Activated CD4-positive, CD25-positive, alpha-beta regulatory T cell treated with anti-CD3 and anti-CD28 coated beads, Interleukin-2, amount 50 U/mL, for 24 hours (primary cell): ENCODE results near the gene NLK.

Source experiments
- ATAC-seq, 2 donors: fragments of 150-1000 bp; cut with Tn5 transposase; one replicate each; pipeline ENCODE4 v1.10.0; 2021; ENCODE audit warnings: mild to moderate bottlenecking in 1 of 2, moderate library complexity in 1 of 2

NLK gene

DNA sequence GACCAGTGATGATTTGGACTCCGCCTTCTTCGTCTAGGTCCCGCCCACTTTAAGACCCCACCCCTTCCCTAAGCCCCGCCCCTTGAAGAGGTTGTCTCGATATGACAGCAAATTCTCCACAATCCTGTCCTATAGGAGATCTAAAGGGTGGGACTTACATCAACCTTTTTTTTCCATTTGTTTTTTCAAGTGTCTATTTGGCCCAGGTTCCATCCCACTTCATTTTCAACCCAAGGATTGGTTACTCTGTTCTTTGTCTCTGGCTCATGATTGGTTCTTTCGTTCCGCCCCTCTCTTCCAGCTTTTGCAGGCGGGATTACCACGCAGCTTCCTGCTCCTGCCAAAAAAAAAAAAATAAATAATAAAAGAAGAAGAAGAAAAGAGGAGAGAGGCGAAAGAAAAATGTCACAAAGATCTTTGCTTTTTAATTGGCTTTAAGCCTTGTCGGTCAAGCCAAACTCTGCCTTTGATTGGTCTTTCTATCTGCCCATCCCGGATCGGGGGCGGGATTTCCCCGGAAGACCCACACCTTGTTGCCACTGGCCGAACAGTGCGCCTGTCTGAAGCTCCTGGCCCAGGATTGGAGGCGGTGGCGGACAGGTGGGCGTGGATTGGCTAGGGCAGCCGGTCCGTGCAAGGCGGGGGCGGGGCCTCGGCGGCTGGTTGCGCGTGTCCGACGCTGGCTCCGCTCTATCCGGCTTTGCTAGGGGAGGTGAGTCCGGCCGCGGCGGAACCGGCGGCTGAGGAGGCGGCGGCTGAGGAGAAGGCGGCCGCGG is 1.2 kb upstream of the NLK start:
- peak; percentile 94 to 95 for ATAC-seq

DNA sequence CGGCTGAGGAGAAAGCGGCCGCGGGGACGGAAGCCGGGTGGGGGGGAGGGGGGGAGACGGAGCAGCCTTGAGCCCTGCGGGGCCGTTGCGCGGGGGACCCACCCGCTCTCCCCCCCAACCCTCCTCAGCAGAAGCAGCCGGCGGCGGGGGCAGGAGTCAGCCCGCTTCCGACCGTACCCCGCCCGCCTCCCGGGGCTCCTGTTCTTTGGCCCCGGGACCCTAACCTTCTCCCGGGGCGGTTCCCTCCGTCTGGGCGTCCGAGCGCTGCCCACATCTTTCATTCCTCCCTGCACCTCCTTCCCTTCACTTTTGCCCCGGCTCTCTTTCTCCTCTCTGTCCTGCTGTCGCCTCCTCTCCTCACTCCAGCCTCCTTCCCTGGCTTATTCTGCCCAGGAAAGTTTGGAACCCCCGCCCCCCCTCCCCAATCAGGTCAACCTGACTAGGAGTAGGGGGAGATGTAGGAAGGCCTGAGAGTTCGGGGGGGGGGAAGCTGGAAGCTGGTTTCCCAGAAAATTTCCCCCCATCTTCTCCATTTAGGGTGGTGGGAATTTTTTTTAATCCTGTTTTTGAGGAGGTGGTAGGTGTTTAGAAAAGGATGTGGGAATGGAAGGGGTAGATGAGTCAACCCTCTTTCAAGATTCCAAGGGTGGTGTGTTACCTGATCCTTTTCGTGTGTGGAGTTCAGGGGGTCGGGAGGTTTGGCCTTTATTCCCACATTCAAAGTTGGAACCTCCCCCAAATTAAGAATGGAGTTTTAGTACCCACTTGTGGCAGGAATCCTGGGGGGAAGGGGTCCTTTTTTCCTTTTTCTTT is 427 bp upstream of the NLK start:
- peak; percentile 4 to 7 for ATAC-seq

DNA sequence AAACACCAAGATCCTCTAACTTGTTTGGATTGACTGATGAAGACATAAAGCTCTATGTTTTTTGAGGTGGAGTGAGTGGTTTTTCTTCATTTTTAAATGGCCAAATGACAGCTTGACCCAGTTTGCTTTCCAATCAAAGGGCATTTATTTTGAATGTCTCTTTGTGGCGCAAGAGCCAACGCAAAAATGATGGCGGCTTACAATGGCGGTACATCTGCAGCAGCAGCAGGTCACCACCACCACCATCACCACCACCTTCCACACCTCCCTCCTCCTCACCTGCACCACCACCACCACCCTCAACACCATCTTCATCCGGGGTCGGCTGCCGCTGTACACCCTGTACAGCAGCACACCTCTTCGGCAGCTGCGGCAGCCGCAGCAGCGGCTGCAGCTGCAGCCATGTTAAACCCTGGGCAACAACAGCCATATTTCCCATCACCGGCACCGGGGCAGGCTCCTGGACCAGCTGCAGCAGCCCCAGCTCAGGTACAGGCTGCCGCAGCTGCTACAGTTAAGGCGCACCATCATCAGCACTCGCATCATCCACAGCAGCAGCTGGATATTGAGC is 329 bp downstream of the NLK start:
- ATAC-seq, result no peak

DNA sequence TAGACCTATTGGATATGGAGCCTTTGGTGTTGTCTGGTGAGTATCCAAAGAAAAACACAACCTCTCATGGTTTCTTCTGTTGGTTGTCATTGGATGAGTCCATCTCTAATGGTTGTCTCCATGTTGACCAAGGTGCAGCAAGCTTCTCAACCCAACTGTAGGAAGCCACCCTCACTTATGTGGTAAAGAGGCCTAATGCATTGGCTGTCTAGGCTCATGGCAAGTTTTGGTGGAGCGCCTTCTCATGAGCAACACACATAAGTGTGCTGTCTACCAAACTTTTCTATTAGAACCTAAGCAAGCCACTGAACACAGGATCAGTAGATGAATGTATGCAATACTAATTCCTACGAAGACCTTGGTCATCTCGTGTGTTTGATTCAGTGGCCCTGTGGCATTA is 819 bp downstream of the NLK start:
- no peak for ATAC-seq

DNA sequence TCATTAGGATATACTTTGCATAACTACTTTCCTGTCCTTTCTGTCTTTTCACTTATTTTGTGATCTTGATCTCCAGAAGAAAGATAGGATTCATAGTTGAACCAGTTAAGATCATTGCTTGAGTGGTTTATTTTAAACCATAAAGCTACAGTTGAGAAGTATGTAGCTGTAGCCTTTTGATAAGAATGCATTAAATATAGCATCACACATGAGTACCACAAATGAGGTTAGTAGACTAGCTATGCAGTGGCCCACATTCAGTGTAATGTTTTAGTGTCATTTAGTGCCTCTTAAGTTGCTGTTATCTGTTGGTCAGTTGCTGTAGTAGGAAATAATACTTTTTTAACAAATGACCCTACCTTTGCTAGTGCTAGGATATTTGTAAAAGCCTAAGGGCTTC is 1.3 kb downstream of the NLK start:
- no peak for ATAC-seq

DNA sequence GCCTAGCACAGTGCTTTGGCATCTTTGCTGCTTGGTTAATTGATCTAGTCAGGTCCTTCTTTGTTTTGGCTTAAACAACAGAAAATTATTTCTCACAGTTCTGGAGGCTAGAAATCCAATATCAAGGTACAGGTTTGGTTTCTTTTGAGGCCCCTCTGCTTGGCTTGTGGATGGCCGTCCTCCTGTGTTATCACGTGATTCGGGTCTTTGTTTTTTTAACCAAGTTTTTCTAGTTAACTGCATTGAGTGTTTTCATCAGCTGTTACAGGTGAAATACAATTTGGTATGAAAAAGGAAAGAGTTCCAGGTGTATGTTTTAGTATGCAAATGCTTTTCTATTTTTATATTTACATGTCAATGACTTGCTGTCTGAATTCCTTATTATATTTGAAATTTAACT is 2.8 kb downstream of the NLK start:
- no peak for ATAC-seq

DNA sequence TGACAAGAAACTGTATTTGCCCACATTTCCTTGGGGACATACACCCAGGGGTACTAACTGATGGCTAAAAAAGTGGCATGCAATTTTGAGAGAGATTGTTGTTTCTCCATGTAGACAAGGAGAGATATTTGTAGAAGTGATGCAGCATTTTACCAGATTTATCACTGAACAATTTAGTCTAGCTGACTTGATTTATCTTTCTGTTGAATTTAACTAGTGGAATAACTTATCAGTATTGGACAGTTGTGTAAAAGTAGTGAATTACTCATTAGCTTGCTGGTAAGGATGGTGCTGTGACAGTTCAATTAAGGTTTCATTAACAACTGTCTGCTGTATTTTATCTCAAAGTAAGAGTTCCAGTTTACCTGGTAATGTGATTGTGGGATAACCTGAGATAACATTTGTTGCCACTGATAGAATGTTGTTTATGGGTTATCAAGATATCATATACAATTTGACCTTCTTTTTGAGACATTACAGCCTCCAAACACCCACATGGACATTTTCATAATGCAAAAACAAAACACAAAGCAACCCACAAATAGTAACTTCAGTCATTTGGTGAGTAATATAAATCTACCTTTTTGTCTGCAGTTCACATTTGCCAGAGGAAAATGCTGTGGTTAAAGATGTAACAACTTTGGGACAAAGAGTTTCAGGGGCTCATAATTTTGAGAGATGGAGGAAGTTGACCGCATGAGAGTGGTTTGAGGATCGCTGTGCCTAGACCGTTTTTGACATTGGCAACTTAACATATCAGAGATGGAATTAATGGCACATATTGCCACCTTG is 3.8 kb downstream of the NLK start:
- ATAC-seq, result no peak

DNA sequence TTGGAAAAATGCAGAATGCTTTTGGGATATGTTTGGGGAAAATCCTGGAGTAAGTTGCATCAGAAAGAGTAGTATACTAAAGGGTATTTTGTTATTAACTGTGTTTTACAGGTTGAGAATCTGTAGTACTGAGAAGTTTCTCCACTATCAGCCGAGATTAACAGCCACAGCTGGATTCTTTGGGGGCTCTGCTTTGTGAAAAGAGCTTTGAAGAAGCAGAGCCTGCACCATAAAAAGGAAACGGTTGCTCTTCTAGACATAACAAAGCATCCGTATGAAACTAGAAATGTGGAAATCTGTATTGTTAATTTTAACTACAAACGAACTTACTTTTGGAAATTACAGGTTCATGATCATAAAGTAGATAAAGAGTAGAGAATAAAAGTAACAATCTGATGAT is 5.3 kb downstream of the NLK start:
- no peak for ATAC-seq

DNA sequence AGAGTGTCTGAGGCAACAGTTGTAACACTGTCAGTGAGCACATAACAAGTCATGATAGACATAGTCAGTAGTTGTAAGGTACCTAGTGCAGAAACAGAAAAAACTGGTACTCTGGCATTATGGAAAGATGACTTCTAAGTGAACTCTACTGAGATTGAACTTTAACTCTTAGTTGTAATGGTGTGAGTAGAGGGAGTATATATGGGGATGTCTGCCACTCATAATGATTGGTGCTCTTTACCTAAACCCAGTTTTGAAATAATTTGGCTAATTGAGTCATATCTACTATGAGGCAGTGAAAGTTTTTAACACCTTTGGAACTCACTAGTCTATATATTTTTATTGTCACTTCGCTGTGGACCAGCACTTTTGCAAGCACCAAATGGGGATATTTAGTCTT is 6.6 kb downstream of the NLK start:
- ATAC-seq, result peak; percentile 25 to 28

DNA sequence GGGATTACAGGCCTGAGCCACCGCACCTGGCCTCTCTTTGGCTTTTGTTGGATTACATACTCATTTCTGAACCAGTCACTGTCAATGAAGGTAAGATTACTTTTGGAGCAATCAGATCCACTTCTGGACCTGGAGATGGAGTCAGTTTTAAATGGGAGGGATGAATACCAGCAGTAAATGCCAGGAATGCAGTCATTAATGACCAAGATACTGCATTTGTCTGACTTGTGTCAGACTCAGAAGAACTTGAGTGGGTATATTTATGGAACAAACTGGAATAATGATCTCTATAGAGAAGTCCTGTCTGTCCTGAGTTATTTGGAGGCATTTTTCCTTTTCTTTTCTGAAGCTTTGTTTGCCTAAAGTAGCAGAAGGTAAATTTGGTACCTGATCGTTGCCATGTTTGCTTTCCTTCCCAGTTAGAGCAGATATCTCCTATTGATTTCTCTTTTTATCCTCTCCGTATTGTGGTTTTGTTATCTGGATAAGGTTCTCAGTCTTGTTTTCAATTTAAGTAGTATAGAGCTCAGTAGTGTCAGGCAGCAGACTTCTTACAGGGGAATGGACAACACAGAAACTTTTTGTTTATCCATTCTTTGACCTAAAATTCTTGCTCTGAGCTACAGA is 10.7 kb downstream of the NLK start:
- no peak for ATAC-seq

DNA sequence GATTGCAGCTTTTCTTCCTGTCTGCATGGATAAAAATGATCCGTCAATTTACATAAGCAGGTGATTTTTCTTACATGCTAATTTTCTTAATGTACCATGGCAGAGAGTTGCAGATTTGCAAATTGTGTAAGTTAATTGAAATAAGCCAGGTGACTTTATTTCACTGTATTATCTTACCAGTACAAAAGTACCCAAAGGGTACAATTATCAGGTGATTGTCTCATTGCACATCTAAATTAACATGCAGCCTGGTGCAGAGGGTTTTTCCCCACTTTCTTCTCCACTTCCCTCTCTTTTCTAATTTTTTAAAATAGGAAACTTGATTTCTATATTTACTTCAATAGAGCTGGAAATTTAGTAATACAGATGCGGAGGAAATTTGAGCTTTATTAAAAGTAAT is 11.2 kb downstream of the NLK start:
- ATAC-seq, result no peak

DNA sequence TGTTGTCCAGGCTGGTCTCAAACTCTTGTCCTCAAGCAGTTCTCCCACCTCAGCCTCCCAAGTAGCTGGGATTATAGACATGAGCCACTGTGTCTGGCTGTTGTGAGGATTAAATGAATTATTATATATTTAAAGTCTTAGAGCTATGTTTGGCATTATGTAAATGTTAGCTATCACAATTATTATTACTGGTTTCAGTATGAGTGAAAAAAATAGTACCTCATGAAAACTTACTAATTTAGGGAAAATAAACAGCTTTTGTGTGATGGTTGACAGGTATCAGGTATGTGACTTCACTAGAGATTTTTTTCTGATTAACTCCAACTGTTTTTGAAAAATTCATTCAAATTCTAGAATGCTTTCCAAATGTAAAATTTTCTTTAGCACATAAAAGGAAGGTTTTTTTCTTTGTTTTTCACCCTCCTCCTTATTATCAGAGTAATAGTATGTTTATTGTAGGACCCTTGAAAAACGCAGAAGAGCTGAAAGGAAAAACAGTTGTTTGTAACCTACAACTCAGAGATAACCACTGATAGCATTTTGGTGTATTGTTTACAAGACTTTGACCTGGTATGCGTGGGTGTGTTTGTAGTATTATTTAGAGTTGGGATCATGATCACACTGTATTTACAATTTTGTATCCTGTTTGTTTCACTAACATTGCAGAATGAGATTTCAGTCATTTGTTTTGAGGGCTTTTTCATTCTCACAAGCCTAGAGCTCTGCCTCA is 13.2 kb downstream of the NLK start:
- peak; percentile 18 to 31 for ATAC-seq

DNA sequence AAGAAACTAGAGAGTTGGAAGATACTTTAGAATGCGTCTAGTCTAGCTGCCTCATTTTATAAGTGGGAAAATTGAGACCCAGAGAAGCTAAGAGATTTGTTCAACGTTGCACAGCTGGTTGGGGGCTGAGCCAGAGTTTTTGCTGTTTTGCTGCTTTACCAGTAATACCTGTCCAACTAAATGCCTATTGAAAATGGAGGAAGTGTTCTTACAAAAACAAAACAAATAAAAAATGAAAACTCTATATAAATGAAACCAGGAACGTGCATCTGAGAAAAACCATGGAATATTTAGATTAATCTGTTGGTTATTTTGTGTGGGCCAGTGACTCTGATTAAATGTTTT is 13.8 kb downstream of the NLK start:
- no peak for ATAC-seq

DNA sequence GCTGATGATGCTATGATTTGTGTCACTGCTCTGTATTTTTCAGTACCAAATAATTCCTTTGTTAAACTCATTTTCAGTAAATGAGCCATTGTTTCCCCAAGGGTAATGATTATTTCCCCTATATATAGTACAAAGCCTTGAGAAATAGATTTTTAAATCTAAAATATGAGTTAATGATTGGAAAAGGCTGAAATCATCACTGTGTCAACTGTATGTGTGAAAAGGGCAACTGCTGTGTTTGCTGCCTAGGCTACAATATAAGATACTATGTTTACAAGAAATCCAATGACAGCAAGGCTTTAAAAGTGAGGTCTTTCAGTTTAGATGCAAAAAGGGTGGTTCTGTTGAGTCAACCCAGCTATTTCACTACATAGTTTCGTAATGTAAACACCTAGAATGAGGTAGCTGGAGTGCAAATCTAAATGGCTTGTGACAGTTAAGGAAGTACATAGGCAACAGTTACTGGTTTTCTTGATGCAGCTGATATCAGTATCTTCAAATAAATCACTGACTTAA is 15.3 kb downstream of the NLK start:
- peak; percentile 77 to 83 for ATAC-seq

DNA sequence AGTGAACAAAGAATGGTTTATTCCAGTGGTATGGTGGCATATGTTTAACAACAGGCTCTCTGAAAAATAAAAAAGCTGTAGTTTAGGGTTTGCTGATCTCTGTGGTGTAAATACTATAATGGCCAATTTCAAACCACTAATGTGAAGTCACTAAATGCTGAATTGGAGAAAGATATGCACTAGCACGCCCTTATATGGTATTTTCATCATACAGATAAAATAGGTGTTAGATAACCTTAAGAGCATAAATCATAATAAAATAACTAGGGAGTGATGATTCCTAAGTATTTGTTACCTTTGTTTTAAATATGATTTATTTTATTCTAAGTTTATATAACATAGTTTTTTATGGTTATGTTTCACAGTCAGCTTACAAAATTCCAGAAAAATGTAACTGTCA is 17.2 kb downstream of the NLK start:
- ATAC-seq, result no peak

DNA sequence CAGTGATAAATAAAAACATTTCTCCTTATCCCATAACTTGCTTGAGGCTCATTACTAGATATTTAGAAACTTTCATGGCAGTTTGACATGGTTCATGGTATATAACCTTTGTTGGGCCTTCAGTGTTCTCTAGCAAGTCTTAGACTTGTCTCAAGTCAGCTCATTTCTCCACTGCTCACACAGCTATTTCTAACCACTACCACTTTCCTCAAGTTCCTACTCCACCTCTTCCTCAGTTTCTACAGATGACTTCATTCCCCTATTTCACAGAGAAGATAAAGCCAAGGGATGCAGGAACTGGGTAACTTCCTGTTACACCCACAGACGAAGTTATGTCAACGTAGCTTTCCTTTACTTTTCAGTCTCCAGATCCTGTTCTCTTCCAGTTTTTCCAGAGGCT is 23.2 kb downstream of the NLK start:
- no peak for ATAC-seq

DNA sequence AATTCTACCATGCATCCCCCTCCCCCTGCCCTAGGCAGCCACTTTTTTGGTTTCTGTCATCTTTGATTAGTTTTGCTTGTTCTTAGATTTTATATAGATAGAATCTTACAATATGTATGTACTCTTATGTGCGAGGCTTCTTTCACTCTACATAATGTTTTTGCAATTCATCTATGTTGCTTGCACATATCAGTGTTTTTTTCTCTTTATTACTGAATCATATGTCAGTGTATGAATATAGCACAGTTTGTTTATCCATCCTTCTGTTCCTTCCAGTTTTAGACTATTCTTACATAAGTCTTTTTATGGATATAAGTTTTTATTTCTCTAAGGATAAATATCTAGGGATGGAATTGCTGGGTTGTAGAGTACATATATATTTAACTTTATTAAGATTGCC is 26.6 kb downstream of the NLK start:
- ATAC-seq, result no peak

DNA sequence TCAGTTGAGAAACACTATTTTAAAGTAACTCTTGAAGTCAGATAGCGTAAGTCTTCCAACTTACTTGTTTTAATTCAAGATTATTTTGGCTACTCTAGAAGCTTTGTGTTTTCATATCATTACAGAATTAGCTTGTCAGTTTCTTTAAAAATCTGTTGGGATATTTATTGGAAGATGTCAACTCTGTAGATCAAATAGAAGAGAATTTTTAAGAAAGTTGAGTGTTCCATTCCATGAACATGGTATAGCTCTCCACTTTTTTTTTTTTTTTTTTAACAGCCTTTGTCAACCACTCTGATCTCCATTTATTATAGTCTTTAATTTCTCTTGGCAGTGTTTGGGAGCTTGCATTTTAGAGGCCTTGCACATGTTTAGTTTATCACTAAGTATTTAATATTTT is 28.7 kb downstream of the NLK start:
- no peak for ATAC-seq

DNA sequence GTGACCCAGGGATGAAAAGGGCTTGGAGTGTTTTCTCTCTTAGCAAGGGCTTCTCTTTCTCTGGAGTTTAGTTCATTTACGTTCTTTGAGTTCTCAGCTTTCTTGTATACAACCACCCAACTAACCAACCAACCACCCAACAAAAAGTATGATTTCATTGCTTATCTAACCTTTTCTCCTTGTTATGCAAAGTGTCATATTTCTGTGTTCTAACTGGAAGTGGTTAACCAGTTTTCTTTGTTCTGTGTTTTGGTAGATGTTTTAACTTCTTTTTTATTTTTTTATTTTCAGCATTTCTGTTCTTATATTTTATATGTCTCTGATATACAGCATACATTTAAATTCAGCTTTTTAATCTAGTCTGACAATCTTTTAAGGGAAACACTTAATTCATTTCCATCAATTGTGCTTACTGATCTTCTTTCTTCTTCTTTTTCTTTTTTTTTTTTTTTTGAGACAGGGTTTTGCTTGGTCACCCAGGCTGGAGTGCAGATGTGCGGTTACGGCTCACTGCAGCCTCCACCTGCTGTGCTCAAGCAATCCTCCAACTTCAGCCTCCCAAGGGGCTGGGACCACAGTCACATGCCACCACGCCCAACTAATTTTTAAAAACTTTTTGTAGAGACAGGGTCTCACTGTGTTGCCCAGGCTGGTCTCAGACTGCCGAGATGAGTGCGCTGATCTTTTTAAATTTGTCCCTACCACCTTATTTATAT is 29.6 kb downstream of the NLK start:
- ATAC-seq, result no peak

DNA sequence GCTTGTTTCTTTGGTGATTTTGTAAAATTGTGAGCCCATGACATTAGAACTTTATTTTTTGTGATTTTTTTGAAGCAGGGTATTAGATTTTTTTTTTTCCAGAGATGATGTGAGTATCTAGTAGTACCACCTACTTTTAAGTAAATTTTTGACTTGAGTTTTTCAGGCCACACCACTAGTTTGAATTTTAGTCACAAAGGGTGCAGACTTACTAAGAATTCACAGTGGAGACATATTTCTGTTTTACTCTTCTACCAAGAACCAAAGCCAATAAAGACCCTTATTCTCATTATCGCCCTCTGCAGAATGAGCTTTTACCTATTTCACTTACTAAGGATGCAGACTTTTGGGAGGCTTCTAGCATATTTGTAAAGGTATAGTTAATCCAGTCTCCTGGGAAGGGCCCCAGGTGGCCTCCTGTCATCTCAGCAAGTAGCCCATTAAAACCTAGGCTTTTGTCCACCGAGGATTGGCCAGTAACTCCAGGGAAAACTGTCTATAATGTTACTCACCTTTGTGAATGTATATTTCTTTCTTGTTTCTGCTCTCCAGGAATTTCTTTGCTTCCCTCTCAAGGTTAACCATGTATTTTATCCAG is 30.6 kb downstream of the NLK start:
- no peak for ATAC-seq

DNA sequence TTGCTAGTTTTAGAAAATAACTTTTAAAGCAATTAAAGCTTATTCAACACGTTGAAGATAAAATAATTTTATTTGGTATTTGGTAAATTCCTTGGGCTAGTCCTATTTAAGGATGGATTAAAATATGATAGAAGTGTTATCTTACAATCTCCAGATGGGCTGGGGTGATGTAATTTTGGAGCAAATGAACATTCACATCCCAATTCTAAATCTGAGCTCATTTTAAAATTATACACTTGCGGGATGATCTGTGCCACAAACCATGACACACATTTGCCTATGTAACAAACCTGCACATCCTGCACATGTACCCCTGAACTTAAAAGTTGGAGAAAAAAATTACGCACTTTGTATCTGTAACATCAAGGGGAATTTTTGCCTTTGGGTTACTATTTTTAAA is 31.5 kb downstream of the NLK start:
- no peak for ATAC-seq
